ENCODE data around the gene NUP133.

The NUP133 gene

DNA sequence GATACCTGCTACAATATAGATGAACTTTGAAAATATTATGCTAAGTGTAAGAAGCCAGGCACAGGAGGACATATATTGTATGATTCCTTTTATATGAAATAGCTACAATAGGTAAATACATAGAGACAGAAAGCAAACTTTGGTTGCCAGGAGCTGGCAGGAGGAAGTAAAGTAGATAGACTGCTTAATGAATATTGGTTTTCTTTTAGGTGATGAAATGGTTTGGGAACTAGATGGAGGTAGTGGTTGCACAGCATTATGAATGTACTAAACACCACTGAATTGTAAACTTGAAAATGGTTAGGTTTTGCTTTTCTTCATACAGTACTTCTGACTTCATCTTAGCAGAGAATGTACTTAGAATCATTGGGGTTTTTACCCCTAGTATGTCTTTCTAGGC, 28.8 kb upstream of the NUP133 start:
- Histone ChIP-seq H4K8ac (ENCODE audit: low read length) (no peak overlapping the region), H3K9ac (ENCODE audit: low read length) (no peak overlapping the region), H3K14ac (ENCODE audit: low read length in 2 of 2) (no peak overlapping the region), H2AFZ (ENCODE audit: low read depth, low read length) (no peak overlapping the region), H3K4ac (ENCODE audit: low read depth in 1 of 2, low read length in 2 of 2) (no peak overlapping the region), H3K9me3 (ENCODE audit: control insufficient read depth, low read length) (no peaks in the 10 kb centered on the region), H2BK12ac (ENCODE audit: low read length in 2 of 2) (no peak overlapping the region), H3K27me3 (ENCODE audit: control insufficient read depth in 1 of 2, insufficient read depth in 1 of 2, low read length in 2 of 2) (no peaks in the 10 kb centered on the region), H2BK5ac (ENCODE audit: low read depth, low read length, poor library complexity, severe bottlenecking) (no peak overlapping the region), H3K27ac (ENCODE audit: low read length, poor library complexity, severe bottlenecking) (no peak overlapping the region), H3K79me1 (replicated peaks; ENCODE audit: low read length, poor library complexity, severe bottlenecking) (peaks cover 7% of the 10 kb centered on the region), H3K18ac (ENCODE audit: low read depth in 1 of 2, low read length in 2 of 2) (no peak overlapping the region), H2BK120ac (ENCODE audit: low read depth, low read length) (no peak overlapping the region), H2AK5ac (ENCODE audit: low read length, severe bottlenecking) (no peak overlapping the region), H3K36me3 (ENCODE audit: control insufficient read depth in 1 of 2, insufficient read depth in 2 of 2, low read depth in 1 of 2, low read length in 2 of 2) (peaks cover 17 to 69% of the 10 kb centered on the region in 2 experiments), H4K91ac (ENCODE audit: low read length) (no peak overlapping the region), H2BK15ac (ENCODE audit: low read depth, poor library complexity, severe bottlenecking) (no peak overlapping the region), H3K4me1 (ENCODE audit: control insufficient read depth, insufficient read depth, low read depth, low read length) (no peaks in the 10 kb centered on the region), H3K23ac (ENCODE audit: low read length in 2 of 2) (no peak overlapping the region), H3K4me2 (ENCODE audit: low read length, poor library complexity, severe bottlenecking) (no peak overlapping the region), H3K4me3 (ENCODE audit: insufficient read depth in 1 of 2, low read depth in 1 of 2, low read length in 2 of 2) (no peak overlapping the region)
- no peak for DNase-seq

DNA sequence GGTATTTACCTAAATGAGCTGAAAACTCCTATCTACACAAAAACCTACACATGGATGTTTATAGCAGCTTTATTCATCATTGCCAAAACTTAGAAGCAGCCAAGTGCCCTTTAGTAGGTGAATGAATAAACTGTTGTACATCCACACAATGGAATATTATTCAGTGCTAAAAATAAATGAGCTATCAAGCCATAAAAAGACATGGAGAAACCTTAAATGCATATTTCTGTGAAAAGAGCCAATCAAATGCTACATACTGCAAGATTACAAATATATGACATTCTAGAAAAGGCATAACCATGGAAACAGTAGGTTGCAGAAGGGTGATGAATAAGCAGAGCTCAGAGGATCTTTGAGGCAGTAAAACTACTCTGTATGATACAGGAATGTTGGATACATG, 27.1 kb upstream of the NUP133 start:
- Histone ChIP-seq H2BK15ac (ENCODE audit: low read depth, poor library complexity, severe bottlenecking) (no peak overlapping the region), H3K4me1 (ENCODE audit: control insufficient read depth, insufficient read depth, low read depth, low read length) (no peaks in the 10 kb centered on the region), H3K4ac (ENCODE audit: low read depth in 1 of 2, low read length in 2 of 2) (no peak overlapping the region), H3K27ac (ENCODE audit: low read length, poor library complexity, severe bottlenecking) (no peak overlapping the region), H3K27me3 (ENCODE audit: control insufficient read depth in 1 of 2, insufficient read depth in 1 of 2, low read length in 2 of 2) (no peaks in the 10 kb centered on the region), H2BK120ac (ENCODE audit: low read depth, low read length) (no peak overlapping the region), H3K9ac (ENCODE audit: low read length) (no peak overlapping the region), H3K23ac (ENCODE audit: low read length in 2 of 2) (no peak overlapping the region), H2AK5ac (ENCODE audit: low read length, severe bottlenecking) (no peak overlapping the region), H2AFZ (ENCODE audit: low read depth, low read length) (no peak overlapping the region), H3K9me3 (ENCODE audit: control insufficient read depth, low read length) (no peaks in the 10 kb centered on the region), H3K4me2 (ENCODE audit: low read length, poor library complexity, severe bottlenecking) (no peak overlapping the region), H3K18ac (ENCODE audit: low read depth in 1 of 2, low read length in 2 of 2) (no peak overlapping the region), H4K91ac (ENCODE audit: low read length) (no peak overlapping the region), H2BK12ac (ENCODE audit: low read length in 2 of 2) (no peak overlapping the region), H3K4me3 (ENCODE audit: insufficient read depth in 1 of 2, low read depth in 1 of 2, low read length in 2 of 2) (no peak overlapping the region), H2BK5ac (ENCODE audit: low read depth, low read length, poor library complexity, severe bottlenecking) (no peak overlapping the region), H3K79me1 (replicated peaks; ENCODE audit: low read length, poor library complexity, severe bottlenecking) (peaks cover 6% of the 10 kb centered on the region), H3K36me3 (ENCODE audit: control insufficient read depth in 1 of 2, insufficient read depth in 2 of 2, low read depth in 1 of 2, low read length in 2 of 2) (peaks cover 21 to 72% of the 10 kb centered on the region in 2 experiments), H3K14ac (ENCODE audit: low read length in 2 of 2) (no peak overlapping the region), H4K8ac (ENCODE audit: low read length) (no peak overlapping the region)
- DNase-seq, result no peak

GRCh38 chr1:229531326-229531725, 23.2 kb upstream of the NUP133 start:
- no peak overlapping the region for H2BK120ac ChIP-seq (ENCODE audit: low read depth, low read length)
- no peak for DNase-seq
- H3K9ac ChIP-seq (ENCODE audit: low read length), result no peak overlapping the region
- no peak overlapping the region for H2AFZ ChIP-seq (ENCODE audit: low read depth, low read length)
- no peak overlapping the region for H3K18ac ChIP-seq (ENCODE audit: low read depth in 1 of 2, low read length in 2 of 2)
- H3K23ac ChIP-seq (ENCODE audit: low read length in 2 of 2), result no peak overlapping the region
- no peak overlapping the region for H4K91ac ChIP-seq (ENCODE audit: low read length)
- 97% methylated on average over 6 of the region's 6 CpGs for WGBS
- H3K27ac ChIP-seq (ENCODE audit: low read length, poor library complexity, severe bottlenecking), result no peak overlapping the region
- H3K9me3 ChIP-seq (ENCODE audit: control insufficient read depth, low read length), result no peaks in the 10 kb centered on the region
- H2BK12ac ChIP-seq (ENCODE audit: low read length in 2 of 2), result no peak overlapping the region
- H3K4me3 ChIP-seq (ENCODE audit: insufficient read depth in 1 of 2, low read depth in 1 of 2, low read length in 2 of 2), result no peak overlapping the region
- no peak overlapping the region for H2BK15ac ChIP-seq (ENCODE audit: low read depth, poor library complexity, severe bottlenecking)
- H3K36me3 ChIP-seq (ENCODE audit: control insufficient read depth in 1 of 2, insufficient read depth in 2 of 2, low read depth in 1 of 2, low read length in 2 of 2), result peaks cover 24 to 69% of the 10 kb centered on the region in 2 experiments
- no peaks in the 10 kb centered on the region for H3K4me1 ChIP-seq (ENCODE audit: control insufficient read depth, insufficient read depth, low read depth, low read length)
- H2AK5ac ChIP-seq (ENCODE audit: low read length, severe bottlenecking), result no peak overlapping the region
- H3K4me2 ChIP-seq (ENCODE audit: low read length, poor library complexity, severe bottlenecking), result no peak overlapping the region
- H3K14ac ChIP-seq (ENCODE audit: low read length in 2 of 2), result no peak overlapping the region
- H3K27me3 ChIP-seq (ENCODE audit: control insufficient read depth in 1 of 2, insufficient read depth in 1 of 2, low read length in 2 of 2), result no peaks in the 10 kb centered on the region
- no peak overlapping the region for H4K8ac ChIP-seq (ENCODE audit: low read length)
- H3K79me1 ChIP-seq (replicated peaks; ENCODE audit: low read length, poor library complexity, severe bottlenecking), result peaks cover 9% of the 10 kb centered on the region
- no peak overlapping the region for H2BK5ac ChIP-seq (ENCODE audit: low read depth, low read length, poor library complexity, severe bottlenecking)
- H3K4ac ChIP-seq (ENCODE audit: low read depth in 1 of 2, low read length in 2 of 2), result no peak overlapping the region

GRCh38 chr1:229529639-229530038, 21.5 kb upstream of the NUP133 start:
- Histone ChIP-seq H3K4me2 (ENCODE audit: low read length, poor library complexity, severe bottlenecking) (no peak overlapping the region), H3K36me3 (ENCODE audit: control insufficient read depth in 1 of 2, insufficient read depth in 2 of 2, low read depth in 1 of 2, low read length in 2 of 2) (peaks cover 28 to 73% of the 10 kb centered on the region in 2 experiments), H4K91ac (ENCODE audit: low read length) (peak overlapping the region; percentile 78), H3K79me1 (replicated peaks; ENCODE audit: low read length, poor library complexity, severe bottlenecking) (peaks cover 11% of the 10 kb centered on the region), H3K9ac (ENCODE audit: low read length) (no peak overlapping the region), H2BK5ac (ENCODE audit: low read depth, low read length, poor library complexity, severe bottlenecking) (no peak overlapping the region), H2AFZ (ENCODE audit: low read depth, low read length) (no peak overlapping the region), H3K23ac (ENCODE audit: low read length in 2 of 2) (no peak overlapping the region), H3K27ac (ENCODE audit: low read length, poor library complexity, severe bottlenecking) (no peak overlapping the region), H3K27me3 (ENCODE audit: control insufficient read depth in 1 of 2, insufficient read depth in 1 of 2, low read length in 2 of 2) (no peaks in the 10 kb centered on the region), H2AK5ac (ENCODE audit: low read length, severe bottlenecking) (no peak overlapping the region), H3K4ac (ENCODE audit: low read depth in 1 of 2, low read length in 2 of 2) (no peak overlapping the region), H3K9me3 (ENCODE audit: control insufficient read depth, low read length) (no peaks in the 10 kb centered on the region), H3K14ac (ENCODE audit: low read length in 2 of 2) (no peak overlapping the region), H4K8ac (ENCODE audit: low read length) (no peak overlapping the region), H3K4me1 (ENCODE audit: control insufficient read depth, insufficient read depth, low read depth, low read length) (no peaks in the 10 kb centered on the region), H2BK12ac (ENCODE audit: low read length in 2 of 2) (no peak overlapping the region), H3K4me3 (ENCODE audit: insufficient read depth in 1 of 2, low read depth in 1 of 2, low read length in 2 of 2) (no peak overlapping the region), H2BK15ac (ENCODE audit: low read depth, poor library complexity, severe bottlenecking) (no peak overlapping the region), H3K18ac (ENCODE audit: low read depth in 1 of 2, low read length in 2 of 2) (no peak overlapping the region), H2BK120ac (ENCODE audit: low read depth, low read length) (no peak overlapping the region)
- no peak for DNase-seq
- 97% methylated on average over 7 of the region's 7 CpGs for WGBS
